C4-2B (cell line): ENCODE data around the gene HBQ1.

Source experiments
- ZFX ChIP-seq: fragments of 450-650 bp; IDR thresholded peaks from 2 replicates; pipeline ENCODE4 v1.6.1; 2017
- TF ChIP-seq, protein P1 (sequence below): fragments of 450-650 bp; conservative IDR thresholded peaks from 2 replicates; pipeline ENCODE4 v1.5.1; 2017; ENCODE audit warnings: mild to moderate bottlenecking

DNA sequence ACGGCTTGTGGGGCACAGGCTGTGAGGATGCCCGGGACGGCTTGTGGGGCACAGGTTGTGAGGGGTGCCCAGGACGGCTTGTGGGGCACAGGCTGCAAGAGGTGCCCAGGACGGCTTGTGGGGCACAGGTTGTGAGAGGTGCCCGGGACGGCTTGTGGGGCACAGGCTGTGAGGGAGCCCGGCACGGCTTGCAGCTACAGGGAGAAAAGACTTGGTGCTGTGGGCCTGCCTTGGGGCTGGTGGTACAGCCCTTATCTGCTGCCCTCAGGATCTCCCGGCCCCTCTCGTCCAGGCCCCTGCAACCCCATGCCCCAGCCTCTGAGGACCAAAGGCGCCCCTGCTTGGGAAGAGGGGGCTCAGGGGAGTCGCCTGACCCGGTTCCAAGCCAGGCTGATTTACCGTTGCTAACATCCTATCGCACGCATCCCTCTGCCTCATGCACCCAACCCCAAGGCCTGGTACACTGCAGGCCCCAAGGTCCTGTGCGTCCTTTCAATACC lies 19.5 kb upstream of the HBQ1 start:
- TF ChIP-seq, protein P1, sequence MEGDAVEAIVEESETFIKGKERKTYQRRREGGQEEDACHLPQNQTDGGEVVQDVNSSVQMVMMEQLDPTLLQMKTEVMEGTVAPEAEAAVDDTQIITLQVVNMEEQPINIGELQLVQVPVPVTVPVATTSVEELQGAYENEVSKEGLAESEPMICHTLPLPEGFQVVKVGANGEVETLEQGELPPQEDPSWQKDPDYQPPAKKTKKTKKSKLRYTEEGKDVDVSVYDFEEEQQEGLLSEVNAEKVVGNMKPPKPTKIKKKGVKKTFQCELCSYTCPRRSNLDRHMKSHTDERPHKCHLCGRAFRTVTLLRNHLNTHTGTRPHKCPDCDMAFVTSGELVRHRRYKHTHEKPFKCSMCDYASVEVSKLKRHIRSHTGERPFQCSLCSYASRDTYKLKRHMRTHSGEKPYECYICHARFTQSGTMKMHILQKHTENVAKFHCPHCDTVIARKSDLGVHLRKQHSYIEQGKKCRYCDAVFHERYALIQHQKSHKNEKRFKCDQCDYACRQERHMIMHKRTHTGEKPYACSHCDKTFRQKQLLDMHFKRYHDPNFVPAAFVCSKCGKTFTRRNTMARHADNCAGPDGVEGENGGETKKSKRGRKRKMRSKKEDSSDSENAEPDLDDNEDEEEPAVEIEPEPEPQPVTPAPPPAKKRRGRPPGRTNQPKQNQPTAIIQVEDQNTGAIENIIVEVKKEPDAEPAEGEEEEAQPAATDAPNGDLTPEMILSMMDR, result no peak
- TF ChIP-seq ZFX, result no peak
